GM18511 (cell line): ENCODE data around the gene MAML1.
"Not testable (repeated sequence)": the region's sequence is repeated elsewhere in the genome, so short reads cannot be mapped to it uniquely, and the experiment has no call there.

Experiments
- ATAC-seq: cut with Tn5 transposase; IDR thresholded peaks from one replicate; pipeline ENCODE4 v1.9.1; 2021; ENCODE audit warnings: mild to moderate bottlenecking, moderate library complexity; ENCODE audit not compliant: unreplicated experiment

The MAML1 gene

DNA sequence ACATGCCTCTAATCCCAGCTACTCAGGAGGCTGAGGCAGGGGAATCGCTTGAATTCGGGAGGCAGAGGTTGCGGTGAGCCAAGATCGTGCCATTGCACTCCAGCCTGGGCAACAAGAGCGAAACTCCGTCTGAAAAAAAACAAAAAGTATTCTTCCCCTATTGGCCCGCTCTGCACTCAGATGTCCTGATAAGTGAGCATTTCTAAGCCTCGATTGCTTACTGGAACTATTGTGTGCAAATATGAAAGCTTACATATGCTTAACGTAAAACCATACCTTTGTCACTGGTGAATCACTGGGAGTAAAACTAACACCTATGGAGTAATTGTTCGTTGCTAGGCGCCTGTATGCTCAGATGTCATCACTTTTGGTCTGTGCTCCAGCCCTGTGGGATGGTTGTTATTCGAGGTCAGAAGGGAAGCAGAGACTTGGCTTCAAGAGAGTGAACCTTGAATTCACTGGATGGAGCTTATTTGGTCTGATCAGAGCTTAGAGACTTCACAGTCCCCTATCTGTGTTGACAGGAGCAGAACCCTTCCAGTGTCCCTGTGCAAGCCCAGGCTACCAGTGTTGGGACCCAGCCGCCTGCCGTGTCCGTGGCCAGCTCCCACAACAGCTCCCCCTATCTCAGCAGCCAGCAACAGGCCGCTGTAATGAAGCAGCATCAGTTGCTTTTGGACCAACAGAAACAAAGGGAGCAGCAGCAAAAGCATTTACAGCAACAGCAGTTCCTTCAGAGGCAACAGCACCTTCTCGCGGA lies 35.9 kb downstream of the MAML1 start:
- ATAC-seq = no peak

DNA sequence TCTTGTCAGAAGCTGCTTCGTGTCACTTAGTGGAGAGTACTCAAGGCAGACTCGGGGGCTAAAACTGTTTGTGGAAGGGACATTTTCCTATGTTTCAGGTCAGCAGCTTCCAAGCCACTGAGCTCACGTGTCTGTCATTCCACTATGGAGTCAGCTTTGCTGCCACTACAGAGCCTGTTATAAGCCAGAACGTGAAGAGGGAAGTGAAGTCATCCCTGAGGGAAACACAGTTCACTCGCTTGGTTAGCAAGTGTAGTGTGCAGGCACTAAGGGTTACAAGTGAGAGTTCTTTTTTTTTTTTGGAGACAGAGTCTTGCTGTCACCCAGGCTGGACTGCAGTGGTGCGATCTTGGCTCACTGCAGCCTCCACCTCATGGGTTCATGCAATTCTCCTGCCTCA lies 36.6 kb downstream of the MAML1 start:
- no peak for ATAC-seq

DNA sequence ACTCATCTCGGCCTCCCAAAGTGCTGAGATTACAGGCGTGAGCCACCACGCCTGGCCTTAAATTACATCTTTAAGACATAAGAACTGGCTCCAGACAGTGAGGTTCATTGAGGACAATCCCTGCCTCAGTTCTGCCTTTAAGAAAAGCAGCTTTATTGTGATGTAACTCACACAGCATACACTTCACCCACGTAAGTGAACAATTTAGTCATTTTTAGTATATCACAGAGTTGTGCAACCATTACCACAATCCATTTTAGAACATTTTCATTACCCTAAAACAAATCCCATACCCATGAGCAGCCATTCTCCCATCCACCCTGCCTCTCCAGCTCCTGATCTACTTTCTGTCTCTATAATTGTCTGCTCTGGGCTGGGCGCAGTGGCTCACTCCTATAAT lies 37.2 kb downstream of the MAML1 start:
- no peak for ATAC-seq

DNA sequence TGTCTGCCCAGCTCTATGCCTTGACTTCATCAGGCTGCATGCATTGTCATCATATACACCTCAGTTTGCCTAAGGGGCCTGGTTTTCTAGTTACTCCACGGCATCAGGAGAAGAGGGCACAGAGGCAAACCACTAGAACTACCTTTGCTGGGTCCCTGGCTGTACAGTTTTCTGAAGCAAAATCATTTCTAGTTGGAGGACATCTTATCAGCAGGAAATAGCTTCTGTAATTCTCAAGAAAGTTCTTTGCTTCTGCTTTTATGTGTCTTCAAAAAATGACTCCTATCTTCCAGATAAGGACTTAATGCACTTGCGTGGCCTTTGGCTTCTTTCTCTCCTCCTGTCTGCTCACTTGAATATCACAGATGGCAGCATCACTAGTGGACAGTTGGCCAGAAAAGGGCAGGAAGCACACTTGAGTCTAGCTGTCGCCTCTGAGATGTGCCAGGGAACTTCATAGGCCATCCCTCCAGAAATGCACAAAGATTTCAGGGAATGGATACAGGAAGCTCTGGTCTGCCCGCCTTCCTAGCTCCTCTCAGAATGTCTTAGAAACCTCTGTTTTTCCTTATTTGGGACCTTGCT lies 38.8 kb downstream of the MAML1 start:
- no peak for ATAC-seq

DNA sequence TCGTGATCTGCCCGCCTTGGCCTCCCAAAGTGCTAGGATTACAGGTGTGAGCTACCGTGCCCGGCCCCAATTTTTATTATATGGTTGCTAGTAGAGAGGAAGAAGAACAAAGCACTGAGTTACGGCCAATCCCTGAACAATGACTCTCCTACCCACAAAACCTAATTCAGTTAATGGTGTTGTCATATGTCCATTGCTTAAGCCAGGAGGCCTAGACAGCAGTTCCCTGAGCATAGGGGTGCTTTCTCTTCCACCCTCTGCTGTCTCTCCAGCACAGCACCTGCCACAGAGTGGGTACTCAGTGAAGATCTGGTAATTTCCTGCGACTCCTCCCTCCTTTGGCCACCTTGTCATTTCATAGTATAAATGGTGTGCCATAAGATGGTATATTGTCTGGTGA lies 39.7 kb downstream of the MAML1 start:
- ATAC-seq = no peak

DNA sequence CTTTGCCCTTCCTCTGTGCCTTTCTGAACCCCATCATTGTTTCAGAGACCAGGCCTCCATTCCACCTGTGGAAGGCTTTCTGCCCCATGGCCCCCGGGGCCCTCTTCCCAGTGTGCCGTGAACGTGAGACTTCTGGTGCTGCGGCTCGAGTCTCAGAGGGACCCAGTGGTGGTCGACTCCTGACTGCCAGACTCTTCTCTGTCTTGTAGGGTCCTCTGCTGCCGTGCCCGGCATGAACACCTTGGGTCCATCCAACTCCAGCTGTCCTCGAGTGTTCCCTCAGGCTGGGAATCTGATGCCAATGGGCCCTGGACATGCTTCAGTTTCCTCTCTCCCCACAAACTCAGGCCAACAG lies 41.0 kb downstream of the MAML1 start:
- ATAC-seq = no peak

DNA sequence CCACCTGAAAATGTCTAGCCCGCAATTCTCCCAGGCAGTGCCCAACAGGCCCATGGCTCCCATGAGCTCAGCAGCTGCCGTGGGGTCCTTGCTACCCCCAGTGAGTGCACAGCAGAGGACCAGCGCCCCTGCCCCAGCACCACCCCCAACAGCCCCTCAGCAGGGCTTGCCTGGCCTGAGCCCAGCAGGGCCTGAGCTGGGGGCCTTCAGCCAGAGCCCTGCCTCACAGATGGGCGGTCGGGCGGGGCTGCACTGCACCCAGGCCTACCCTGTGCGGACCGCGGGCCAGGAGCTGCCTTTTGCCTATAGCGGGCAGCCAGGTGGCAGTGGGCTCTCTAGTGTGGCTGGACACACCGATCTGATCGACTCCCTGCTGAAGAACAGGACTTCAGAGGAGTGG lies 41.8 kb downstream of the MAML1 start:
- no peak for ATAC-seq

DNA sequence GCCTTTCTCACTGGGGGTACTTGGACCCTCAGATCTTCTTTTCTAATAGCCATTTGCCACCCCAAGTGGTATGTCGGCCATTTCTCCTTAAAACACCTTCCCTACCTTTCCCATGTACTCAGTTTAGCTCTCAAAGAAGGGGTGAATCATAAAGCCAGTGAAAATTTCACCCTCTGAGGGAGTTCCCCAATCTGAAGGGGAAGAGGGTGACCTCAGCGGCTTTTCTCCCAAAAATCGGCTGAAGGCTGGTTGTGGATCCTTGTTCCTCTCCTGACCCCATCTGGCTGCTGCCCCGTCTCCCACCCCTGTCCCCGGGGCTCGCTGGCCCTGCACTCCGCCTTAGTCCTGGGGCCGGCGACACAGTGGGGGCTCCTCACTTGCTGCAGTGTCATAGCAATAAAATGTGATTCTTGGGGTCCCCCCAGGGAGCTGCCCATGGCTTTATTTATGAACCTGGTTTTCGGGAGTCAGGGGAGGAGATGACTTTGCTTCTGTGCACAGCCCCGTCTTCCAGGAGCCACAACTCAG lies 43.9 kb downstream of the MAML1 start:
- ATAC-seq = no peak

DNA sequence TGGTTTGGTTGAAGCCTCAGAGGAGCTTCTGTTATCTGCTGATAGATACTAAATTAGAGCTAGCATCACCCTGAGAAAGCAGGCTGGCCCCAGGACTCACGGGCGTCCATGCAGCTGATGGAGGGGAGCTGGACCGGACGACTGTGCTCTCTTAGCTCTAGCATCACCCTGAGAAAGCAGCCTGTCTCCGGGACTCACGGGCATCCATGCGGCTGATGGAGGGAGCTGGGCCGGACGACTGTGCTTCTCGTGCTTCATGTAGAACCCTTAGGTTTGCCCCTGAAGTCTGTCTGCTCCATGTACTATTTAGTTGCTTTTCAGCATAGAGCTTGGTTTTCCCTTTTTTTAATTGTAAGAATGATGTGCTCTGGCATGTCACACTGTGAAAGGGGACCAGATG lies 44.8 kb downstream of the MAML1 start:
- ATAC-seq = no peak

DNA sequence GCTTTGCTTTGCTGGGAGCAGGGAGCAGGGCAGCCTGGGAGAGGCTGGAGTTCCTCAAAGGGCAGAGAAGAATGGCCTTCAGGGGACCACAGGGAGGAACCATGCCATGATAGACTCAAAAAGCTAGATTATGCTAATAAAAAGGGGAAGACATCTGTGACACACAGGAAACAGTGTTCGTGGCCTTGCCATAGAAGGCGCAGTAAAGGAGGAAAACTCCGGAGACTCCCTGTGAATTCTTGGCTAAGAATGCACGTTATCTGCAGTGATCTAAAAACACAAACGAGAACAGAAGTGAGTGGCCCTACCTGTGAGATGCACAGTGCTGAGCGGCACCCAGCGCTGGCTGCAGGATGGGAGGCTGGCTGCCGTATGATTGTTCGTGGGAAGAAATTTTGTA lies 45.3 kb downstream of the MAML1 start:
- ATAC-seq = no peak

DNA sequence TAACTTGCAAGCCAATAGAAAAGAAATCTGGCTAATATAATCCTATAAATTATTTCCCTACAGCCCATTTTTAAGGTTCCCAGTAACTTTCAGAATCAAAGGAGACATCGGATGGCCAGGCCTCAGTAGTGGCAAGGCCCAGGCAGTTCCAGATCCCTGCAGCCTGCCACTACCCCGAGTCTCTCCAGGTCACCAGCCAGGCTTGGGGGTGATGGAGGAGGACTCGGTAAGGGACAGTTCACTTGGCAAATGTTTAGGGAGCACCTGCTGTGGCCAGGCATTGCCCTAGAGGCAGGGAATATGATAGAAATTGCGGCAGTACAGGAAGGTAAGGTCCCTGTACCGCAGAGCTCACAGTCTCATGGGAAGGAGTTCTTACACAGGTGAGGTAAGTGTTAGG lies 46.0 kb downstream of the MAML1 start:
- no peak for ATAC-seq

DNA sequence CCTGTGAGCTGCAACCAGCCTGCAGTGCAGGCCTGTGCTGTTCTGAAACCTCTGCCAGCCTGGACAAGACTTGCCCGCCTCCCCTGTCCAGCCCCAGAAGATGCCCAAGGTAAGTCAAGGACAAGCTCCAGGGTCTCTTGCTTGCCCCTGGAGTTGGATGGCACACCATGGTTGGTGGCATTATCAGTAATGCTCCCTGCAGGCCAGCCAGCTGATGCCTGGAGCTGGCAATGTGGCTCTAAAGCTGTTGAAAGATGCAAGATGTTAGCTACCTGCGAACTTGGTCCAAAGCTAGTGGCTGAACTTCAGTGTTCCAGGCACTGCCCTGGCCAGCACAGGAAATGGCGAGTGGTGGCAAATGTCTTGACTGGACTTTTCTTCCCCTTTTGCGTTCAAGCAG lies 47.2 kb downstream of the MAML1 start:
- ATAC-seq = no peak

DNA sequence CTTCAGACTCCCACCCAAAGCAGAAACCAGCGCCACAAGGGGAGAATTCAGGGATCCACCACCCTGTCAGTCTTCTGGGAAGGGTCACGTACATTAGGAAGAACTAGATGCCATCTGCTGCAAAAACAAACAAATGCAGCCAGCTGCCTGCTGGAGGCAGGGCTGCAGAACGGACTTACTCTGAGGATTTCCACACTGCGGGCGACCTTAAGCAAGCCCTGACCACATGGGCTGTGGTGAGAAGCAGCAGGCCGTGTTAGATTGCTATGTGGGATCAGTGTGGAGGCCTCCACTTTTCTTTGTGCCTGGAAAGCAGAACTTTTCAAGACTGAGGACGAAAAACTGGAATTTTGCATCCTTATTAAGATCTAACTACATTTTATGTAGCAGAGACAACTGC lies 47.7 kb downstream of the MAML1 start:
- ATAC-seq = no peak

DNA sequence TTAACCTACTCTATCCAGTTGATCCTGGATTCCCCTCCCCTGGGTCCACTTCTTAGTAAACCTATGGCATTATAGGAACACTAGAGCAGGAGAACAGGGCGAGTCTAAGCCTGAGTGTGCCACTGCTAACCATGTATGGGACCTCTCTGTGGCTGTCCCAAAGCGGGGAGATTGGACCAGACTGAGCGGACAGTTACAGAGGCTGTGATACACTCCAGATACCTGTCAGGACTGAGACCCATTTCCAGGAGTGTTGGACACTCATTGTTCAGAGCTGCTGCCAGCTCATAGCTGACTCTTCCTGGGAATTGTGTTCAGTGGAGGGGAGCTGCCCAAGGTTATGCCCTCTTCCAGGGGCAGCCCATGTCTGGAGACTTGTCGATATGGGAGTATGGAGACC lies 49.2 kb downstream of the MAML1 start:
- no peak for ATAC-seq

DNA sequence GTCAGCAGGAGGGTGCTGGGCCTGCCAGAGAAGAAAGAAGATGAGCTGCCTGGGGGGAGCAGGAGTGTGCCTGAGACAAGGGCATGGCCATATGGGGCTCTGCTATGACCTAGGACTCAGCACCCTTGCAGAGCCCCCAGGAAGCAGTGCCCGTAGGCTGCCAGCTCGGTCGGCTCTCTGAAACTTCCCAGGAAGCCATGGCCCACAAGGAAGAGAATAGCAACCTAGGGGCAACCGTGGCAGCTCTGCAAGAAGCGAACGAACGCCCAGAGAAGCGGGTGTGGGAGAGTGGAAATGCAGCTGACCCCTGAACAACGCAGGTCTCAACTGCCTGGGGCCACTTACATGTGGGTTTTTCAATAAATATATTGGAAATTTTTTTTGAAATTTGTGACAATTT lies 50.5 kb downstream of the MAML1 start:
- ATAC-seq = no peak

DNA sequence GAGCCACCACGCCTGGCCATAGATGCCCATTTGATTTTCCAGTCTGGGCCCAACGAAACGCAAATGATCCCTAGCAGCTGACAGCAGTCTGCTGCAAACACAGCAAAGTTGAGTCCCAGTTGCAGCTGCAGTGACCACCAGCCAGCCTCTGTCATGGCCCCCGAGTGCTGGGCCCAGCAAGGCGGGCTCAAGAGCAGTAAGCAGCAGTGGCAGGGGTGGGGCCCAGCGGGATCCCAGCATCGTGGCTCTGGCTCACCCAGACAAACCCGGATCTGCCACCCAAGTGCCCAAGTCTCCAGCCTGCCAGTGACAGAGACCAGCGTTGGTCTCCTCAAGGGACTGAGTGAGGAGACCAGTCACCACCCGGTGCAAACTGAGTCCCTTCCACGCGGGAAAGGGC lies 54.2 kb downstream of the MAML1 start:
- ATAC-seq = no peak

DNA sequence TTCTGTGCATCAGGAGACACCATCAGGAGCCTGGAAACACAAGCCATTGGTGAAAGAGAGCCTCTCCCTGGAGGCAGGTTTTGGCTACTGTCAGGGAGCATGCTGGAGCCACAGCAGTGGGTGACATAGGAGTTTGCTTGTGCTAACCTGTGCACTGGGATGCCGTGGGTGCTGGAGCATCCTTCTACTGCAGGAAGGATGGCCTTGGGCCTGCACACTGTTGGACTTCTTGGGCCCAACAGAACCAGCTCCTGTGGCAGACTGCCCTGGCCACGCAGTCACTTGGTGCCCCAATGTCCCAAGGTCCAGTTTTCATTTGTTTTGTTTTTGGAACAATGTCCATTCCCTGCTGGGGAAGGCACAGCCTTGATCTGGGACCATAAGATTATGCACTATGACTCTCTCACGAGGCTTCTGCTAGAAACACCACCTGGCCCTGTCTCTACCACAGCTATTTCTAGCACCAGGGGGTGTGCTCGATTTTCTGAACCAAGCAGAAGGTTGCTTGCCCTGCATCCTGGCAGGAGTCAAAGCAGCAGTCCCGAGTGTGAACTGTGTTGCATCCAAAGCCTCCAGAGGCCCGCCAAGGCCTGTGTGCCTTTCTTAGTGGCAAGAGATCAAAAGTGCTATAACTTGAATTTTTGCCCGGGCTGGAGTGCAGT lies 55.7 kb downstream of the MAML1 start:
- no peak for ATAC-seq

DNA sequence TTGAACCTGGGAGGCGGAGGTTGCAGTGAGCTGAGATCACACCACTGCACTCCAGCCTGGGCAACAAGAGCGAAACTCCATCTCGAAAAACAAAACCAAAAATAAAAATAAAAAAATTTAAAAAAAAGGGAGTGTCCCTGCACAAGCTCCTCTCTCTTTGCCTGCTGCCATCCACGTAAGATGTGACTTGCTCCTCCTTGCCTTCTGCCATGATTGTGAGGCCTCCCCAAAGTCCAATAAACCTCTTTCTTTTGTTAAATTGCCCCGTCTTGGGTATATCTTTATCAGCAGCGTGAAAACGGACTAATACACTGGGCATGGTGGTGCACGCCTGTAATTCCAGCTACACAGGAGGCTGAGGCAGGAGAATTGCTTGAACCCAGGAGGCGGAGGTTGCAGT lies 56.7 kb downstream of the MAML1 start:
- not testable (repeated sequence) for ATAC-seq

DNA sequence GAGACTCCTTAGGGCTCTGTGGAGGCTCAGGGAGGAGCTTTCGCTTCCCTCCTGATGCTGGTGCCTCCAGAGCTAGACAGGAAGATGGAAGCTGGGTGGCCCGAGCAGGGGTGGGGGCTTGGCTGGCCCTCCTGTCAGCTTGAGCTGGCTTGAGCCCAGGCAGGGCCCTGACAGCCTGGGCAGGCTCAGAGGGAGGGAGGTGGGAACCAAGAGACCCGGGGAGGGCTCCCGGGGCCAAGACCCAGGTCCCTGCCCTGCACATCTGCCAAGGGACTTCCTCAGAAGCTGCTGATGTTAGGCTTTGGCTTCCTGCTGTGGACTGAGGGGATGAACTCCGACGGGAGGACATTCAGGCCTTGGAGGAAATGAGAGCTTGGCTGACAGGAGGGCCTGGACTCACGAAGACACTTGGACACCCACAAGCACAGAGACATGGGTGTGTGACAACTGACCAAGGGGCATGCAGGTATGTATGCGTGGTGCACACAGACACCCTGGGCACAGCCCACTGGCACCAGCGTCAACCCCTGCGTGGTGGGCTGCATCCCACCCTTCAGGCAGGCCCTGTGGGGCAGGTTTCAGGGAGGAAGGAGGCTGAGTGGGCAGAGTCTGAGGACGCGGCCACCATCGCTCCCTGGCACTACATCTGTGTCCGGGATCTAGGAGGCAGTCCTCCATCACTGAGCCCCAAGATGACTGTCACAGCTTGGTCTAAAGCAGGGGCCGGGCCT lies 59.4 kb downstream of the MAML1 start:
- no peak for ATAC-seq

DNA sequence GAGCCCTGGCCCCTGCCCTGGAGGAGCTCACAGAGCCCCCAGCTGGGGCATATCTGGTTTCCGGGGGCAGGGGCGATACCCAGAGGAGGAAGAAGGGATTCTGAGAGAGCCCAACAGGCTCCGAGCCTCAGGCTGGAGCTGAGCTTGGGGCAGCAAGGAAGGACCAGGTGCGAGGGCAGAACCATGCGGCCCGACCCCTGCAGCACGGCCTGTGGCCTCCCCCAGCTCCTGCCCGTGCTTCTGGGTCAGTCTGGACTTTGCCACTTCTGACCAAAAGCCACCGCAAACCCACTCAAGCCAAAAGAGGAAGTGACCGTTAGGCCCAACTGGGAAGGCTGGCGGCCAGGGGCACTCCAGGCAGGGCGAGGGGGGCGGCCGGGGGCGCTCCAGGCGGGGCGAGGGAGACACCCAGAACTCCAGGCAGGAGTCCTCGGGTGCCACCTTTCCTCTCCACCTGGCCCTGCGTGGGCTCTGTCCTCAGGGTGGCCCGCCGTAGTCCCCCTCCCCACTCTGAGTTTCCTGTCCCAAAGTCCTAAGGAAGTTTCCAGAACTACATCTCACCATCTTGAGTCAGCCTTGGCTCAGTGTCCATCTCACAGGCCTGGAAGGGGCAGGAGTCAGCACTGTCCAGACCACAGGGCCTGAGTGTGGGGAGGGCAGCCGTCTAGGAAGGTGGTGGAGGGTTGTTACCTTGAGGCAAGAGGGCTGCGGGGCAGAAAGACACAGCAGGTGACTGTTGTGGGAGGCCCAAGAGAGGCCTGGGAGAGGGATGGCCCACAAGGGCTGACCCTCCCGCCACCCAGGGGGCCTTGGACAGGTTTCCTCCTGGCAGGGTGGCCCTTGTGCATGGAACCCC lies 60.2 kb downstream of the MAML1 start:
- ATAC-seq = no peak
